ENCODE measurements around the gene TMEM109.
"Not testable (repeated sequence)": the region's sequence is repeated elsewhere in the genome, so short reads cannot be mapped to it uniquely, and the experiment has no call there.

TMEM109 gene

GRCh38 chr11:60878245-60879101 is 35.5 kb upstream of the TMEM109 start:
- no peak for DNase-seq (ENCODE audit: low spot score)

DNA sequence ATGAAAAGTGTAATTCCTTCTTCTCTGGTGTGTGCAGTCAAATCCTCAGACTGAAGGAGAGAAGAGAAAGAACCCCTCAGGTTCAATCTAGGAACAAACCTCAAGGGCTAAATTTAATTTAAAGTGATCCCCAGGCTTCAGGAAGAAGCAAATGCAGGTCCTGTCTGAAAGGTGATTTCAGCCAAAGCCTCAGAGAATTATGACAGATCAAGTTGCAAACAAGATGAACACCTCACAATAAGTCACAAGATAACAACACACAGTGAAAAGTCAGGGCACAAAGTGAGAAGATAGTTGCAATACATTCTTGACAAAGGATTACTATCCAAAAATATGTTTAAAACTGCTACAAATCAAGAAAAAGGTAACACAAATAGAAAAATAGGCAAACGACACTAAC is 34.9 kb upstream of the TMEM109 start:
- no peak for DNase-seq (ENCODE audit: low spot score)

DNA sequence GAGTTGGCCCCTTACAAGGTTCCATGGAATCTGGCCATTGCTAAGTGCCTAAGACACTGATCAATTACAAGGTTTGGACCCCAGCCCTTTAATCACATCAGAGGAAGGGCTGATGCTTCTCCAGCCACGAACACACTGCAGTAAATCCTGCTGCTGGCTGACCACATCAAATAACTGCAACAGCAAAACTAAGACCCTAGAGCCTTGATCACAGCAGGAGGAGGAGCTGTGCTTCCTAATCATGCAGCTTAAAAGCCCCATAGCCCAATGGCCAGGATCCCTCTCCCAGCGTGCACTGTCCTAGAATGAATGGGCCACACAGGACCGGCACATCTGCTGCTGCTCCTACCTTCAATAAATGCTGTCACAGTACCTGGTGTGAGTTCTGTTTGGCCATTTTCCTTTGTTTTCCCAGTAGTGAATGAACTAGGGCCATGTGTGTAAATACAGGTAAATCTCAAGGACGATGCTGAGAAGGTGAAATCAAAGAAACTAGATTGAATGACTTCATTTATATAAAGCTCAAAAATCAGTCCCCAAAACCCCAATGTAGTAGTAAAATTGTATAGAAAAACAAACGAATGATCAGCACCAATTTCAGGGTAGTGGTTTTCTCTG is 33.9 kb upstream of the TMEM109 start:
- DNase-seq (ENCODE audit: low spot score) = no peak

GRCh38 chr11:60880643-60881282 is 33.2 kb upstream of the TMEM109 start:
- DNase-seq (ENCODE audit: low spot score) = no peak

- peak; percentile 58 for DNase-seq (ENCODE audit: low spot score)
Measured at GRCh38 chr11:60887556-60887955, 26.4 kb upstream of the TMEM109 start.

DNA sequence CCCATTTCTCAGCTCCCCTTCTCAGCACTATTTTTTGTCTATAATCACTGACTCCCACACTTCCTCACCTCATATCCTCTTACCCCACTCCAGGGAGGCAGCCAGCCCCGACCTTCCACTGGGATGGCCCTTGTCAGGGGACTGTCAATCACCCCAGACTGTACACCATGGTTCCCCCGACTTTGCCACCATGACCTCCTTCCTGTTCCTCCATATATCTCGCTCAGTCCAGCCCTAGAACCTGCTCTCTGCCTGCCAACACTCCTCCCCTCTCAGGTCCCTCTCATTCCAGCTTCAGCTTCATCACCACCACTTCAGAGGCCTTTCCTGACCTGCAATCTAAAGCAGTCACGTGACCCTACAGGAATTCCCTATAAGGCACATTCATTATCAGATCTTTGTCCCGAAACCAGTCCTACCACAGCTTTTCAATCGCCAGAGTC is 24.1 kb upstream of the TMEM109 start:
- DNase-seq (ENCODE audit: low spot score) = no peak

DNA sequence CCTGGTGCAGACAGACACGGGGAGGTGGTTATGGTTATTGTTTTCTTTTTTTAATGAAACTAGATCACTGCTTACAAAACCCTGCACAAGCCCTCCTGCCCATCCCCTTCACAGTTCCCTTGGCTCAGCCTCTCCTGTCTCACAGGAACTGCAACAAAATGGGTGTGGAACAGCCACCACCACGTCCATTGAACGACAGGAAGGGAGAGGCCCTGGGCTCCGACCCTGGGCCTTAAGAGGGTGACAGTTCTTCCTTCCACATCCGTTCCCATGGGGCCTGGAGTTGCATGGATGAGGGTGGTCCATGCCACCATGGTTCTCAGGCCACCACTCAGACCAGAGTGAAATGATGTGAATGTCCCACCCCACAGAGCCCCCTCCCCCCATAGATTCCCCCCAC is 23.3 kb upstream of the TMEM109 start:
- DNase-seq (ENCODE audit: low spot score) = no peak

DNA sequence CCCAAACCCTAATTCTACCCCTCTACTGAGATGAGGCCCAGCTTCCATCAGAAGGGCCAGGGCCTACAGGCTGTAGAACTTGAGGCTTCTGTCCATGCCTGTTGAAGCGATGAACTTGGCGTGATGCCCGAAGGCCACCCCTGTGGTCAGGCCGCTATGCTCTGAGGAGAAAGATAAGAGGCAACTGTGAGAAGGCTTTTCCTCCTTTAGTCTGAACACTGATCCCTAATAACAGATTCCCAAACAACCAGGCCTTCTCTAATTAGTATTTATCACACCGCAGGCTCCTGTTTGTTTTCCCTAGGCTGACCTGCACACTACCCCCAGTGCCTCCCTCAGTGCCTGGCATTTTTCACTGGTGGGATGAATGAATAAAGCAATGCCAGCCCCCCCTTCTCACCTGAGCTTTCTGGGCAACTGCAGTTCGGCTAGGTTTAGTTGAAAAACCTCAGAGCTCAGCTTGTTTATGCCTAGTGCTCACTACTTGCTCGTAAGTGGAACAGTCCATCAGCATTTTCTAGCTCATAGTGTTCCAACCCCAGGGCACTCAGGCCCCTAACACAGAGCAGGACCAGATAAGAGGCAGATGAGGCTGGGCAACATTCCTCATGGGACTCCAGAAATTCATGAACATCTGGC is 22.7 kb upstream of the TMEM109 start:
- DNase-seq (ENCODE audit: low spot score) = no peak

GRCh38 chr11:60895687-60896086 is 18.3 kb upstream of the TMEM109 start:
- DNase-seq (ENCODE audit: low spot score) = no peak

- no peak for DNase-seq (ENCODE audit: low spot score)
Measured at GRCh38 chr11:60897496-60897895, 16.5 kb upstream of the TMEM109 start.

DNA sequence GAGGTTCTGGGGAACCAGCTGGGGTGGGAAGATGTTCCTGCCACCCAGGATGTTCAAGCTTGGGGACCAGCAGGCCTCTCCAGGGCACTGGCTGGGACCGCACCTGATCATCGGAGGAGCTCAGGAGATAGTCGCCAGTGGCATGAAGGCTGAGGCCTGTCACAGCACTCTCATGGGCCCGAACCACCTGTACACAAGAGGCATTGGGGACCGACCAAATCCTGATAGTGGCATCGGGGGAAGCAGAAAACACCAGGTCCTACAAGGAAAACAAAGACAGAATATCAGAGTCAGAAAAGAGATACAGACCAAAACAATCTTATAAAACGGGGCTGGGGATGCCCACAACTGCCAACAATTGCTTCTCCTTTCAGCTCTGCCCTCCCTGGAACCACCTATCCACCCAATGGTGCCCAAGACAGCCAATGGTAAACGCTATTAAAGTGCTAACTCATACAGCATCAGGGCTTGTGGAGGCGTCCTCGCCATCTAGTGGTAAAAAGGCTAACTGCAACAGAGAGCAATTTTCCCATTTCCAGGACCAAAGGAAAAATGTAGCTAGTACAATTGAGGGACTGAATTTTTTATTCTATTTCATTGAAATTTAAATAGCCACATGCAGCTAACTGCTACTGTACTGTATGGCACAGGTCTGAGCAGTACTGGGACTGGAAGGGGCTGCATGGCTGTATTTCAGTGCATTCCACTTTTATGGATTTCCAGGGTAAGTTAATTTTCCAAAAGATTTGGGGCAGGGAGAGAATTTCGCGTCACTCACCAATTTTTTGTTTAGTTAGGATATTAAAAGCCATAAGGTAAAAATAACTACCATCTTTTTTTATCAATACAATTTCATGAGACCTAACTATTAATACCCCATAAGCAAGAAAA is 14.7 kb upstream of the TMEM109 start:
- DNase-seq (ENCODE audit: low spot score) = peak; percentile 68

- no peak for DNase-seq (ENCODE audit: low spot score)
Measured at GRCh38 chr11:60899977-60900376, 14.0 kb upstream of the TMEM109 start.

- peak; percentile 36 for DNase-seq (ENCODE audit: low spot score)
Measured at GRCh38 chr11:60900673-60901404, 13.1 kb upstream of the TMEM109 start.

GRCh38 chr11:60902625-60903024 is 11.3 kb upstream of the TMEM109 start:
- no peak for DNase-seq (ENCODE audit: low spot score)

- no peak for DNase-seq (ENCODE audit: low spot score)
Measured at GRCh38 chr11:60905047-60905446, 8.9 kb upstream of the TMEM109 start.

DNA sequence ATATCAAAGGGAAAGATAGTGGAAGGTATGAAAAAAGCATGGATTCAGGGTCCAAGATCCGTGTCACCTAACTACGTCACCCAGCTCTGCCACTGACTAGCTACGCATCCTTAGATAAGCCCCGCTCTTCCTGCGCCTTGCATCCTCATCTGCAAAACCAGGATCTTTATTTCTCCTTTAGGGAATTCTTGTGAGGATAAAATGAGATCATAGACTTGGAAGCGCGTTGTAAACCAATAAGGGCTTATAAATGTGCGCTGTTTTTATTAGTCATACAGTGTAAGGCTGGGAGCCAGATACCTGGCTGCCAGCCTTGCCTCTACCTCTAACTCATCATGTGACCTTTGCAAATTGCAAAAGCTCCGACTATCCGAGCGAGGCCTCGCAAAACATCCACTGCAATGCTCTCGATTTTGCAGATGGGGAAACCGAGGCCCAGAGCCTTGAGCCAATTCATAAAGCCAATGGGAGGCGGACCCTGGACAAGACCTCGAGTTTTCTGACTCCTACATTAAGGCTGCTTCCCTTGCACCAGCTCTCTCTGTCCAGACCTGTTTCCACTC is 8.3 kb upstream of the TMEM109 start:
- DNase-seq (ENCODE audit: low spot score) = no peak

- DNase-seq (ENCODE audit: low spot score) = peak; percentile 98
Measured at GRCh38 chr11:60906132-60906972, 7.6 kb upstream of the TMEM109 start, which contains the start of gene PRPF19. Gene PRPF19, minus strand, starts transcription at chr11:60906585. Its CDS starts 203 bp downstream, at chr11:60906382.

- DNase-seq (ENCODE audit: low spot score) = no peak
Measured at GRCh38 chr11:60908803-60909202, 5.2 kb upstream of the TMEM109 start.

GRCh38 chr11:60909680-60910280 is 4.2 kb upstream of the TMEM109 start:
- not testable (repeated sequence) for DNase-seq (ENCODE audit: low spot score)

Measured in pons (tissue), 1 donor.